Tibial artery (tissue), 4 donors: ENCODE measurements around the gene TMEM234.

Source experiments
- DNase-seq, 2 donors: peaks; one replicate each; pipeline ENCODE4 v3.0.0-alpha.2; 2019
- H3K27ac ChIP-seq, 2 donors: fragments of 200-600 bp; sonication (generic) in 1 of 2; 1 replicate in 1 of 2; 2 replicates in 1 of 2; pipeline ENCODE4 v1.5.1; 2018 to 2019; ENCODE audit warnings: mild to moderate bottlenecking in 1 of 2
- H3K27me3 ChIP-seq, 2 donors: fragments of 200-600 bp; sonication (generic) in 1 of 2; one replicate each; pipeline versions ENCODE4 v1.5.1 to v1.6.0; 2016 to 2019
- H3K36me3 ChIP-seq, 3 donors: fragments of 200-600 bp; sonication (generic) in 2 of 3; one replicate each; pipeline ENCODE4 v1.5.1; 2016 to 2019; ENCODE audit warnings: mild to moderate bottlenecking in 2 of 3
- H3K4me1 ChIP-seq, 4 donors: fragments of 200-600 bp; sonication (generic) in 2 of 4; 1 replicate in 3 of 4; 2 replicates in 1 of 4; pipeline ENCODE4 v1.5.1; 2016 to 2019
- H3K4me3 ChIP-seq, 2 donors: fragments of 200-600 bp; sonication (generic) in 1 of 2; 1 replicate in 1 of 2; 2 replicates in 1 of 2; pipeline ENCODE4 v1.5.1; 2018 to 2019; ENCODE audit warnings: mild to moderate bottlenecking in 2 of 2
- H3K9me3 ChIP-seq, 3 donors: fragments of 200-600 bp; sonication (generic) in 1 of 3; one replicate each; pipeline ENCODE4 v1.5.1; 2016 to 2019
- intact Hi-C: fragments of 100-400 bp; cut with DNase I; formaldehyde crosslinking; loops from one replicate; pipeline ENCODE4 v1.15.0; 2023; ENCODE audit warnings: low total_unique reads
- TF ChIP-seq, protein P1 (sequence below), 2 experiments: fragments of 200-600 bp in 1 of 2; fragments of 450-650 bp in 1 of 2; IDR thresholded peaks; one replicate each; pipeline ENCODE4 v1.5.1; 2017 to 2019; ENCODE audit warnings: antibody characterized with exemption in 2 of 2, mild to moderate bottlenecking in 1 of 2, moderate library complexity in 1 of 2

TMEM234 gene

GRCh38 chr1:32182060-32182459 lies 40.1 kb downstream of the TMEM234 start:
- no peaks in the 10 kb centered on the region for H3K9me3 ChIP-seq
- no peaks in the 10 kb centered on the region for H3K27me3 ChIP-seq
- H3K4me3 ChIP-seq = no peak overlapping the region
- peaks cover 14 to 55% (median 28%) of the 10 kb centered on the region in 3 donors for H3K36me3 ChIP-seq
- H3K27ac ChIP-seq = peak overlapping the region in 1 of 2 donors; percentile 90
- TF ChIP-seq, protein P1, sequence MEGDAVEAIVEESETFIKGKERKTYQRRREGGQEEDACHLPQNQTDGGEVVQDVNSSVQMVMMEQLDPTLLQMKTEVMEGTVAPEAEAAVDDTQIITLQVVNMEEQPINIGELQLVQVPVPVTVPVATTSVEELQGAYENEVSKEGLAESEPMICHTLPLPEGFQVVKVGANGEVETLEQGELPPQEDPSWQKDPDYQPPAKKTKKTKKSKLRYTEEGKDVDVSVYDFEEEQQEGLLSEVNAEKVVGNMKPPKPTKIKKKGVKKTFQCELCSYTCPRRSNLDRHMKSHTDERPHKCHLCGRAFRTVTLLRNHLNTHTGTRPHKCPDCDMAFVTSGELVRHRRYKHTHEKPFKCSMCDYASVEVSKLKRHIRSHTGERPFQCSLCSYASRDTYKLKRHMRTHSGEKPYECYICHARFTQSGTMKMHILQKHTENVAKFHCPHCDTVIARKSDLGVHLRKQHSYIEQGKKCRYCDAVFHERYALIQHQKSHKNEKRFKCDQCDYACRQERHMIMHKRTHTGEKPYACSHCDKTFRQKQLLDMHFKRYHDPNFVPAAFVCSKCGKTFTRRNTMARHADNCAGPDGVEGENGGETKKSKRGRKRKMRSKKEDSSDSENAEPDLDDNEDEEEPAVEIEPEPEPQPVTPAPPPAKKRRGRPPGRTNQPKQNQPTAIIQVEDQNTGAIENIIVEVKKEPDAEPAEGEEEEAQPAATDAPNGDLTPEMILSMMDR (IDR thresholded peaks at IDR 0.05) = no peak
- no peak for DNase-seq
- H3K4me1 ChIP-seq = peaks cover 0 to 60% (median 42%) of the 10 kb centered on the region in 4 donors
- intact Hi-C loops = loop anchor here (10.0 kb wide), 1 partner anchor 53 kb away; no protein-coding TSS in a partner anchor

DNA sequence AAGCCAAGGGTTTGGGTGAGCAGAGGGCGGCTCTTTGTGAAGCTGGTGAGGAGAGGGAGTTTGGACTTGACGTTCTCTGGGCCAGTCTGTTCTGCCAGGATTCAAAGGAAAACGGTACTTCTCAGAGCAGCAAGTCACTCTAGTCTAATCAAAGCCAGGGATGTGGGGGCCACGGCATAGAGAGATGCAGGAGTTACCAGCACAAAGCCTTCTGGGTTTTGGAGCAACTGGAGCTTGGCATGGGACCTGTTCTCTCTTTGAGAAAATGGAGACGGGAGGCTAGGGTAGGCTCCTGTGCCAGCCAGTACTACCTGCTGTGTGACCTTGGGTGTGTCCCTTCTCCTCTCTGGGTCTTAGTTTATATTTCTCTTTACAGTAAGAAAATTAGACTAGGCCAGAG lies 40.6 kb downstream of the TMEM234 start:
- intact Hi-C loops = loop anchor here (10.0 kb wide), 1 partner anchor 53 kb away; no protein-coding TSS in a partner anchor
- Histone ChIP-seq H3K4me1 (peaks cover 0 to 60% (median 42%) of the 10 kb centered on the region in 4 donors), H3K9me3 (no peaks in the 10 kb centered on the region), H3K36me3 (peaks cover 14 to 52% (median 23%) of the 10 kb centered on the region in 3 donors), H3K27me3 (no peaks in the 10 kb centered on the region), H3K4me3 (peak overlapping the region in 1 of 2 donors; percentile 81), H3K27ac (peak overlapping the region in 1 of 2 donors; percentile 90)
- TF ChIP-seq, protein P1 (IDR thresholded peaks at IDR 0.05) = no peak
- DNase-seq = no peak

- intact Hi-C loops = loop anchor here (10.0 kb wide), 1 partner anchor 54 kb away; no protein-coding TSS in a partner anchor
- peak overlapping the region; percentile 64 to 81 for H3K4me3 ChIP-seq
- peaks cover 14 to 47% (median 18%) of the 10 kb centered on the region in 3 donors for H3K36me3 ChIP-seq
- peak overlapping the region; percentile 90 to 93 for H3K27ac ChIP-seq
- no peaks in the 10 kb centered on the region for H3K27me3 ChIP-seq
- DNase-seq = peak in 1 of 2 donors; percentile 61
- TF ChIP-seq, protein P1 (IDR thresholded peaks at IDR 0.05) = no peak
- H3K4me1 ChIP-seq = peaks cover 0 to 57% (median 42%) of the 10 kb centered on the region in 4 donors
- no peaks in the 10 kb centered on the region for H3K9me3 ChIP-seq
Observed at GRCh38 chr1:32181065-32181464, 41.1 kb downstream of the TMEM234 start.

DNA sequence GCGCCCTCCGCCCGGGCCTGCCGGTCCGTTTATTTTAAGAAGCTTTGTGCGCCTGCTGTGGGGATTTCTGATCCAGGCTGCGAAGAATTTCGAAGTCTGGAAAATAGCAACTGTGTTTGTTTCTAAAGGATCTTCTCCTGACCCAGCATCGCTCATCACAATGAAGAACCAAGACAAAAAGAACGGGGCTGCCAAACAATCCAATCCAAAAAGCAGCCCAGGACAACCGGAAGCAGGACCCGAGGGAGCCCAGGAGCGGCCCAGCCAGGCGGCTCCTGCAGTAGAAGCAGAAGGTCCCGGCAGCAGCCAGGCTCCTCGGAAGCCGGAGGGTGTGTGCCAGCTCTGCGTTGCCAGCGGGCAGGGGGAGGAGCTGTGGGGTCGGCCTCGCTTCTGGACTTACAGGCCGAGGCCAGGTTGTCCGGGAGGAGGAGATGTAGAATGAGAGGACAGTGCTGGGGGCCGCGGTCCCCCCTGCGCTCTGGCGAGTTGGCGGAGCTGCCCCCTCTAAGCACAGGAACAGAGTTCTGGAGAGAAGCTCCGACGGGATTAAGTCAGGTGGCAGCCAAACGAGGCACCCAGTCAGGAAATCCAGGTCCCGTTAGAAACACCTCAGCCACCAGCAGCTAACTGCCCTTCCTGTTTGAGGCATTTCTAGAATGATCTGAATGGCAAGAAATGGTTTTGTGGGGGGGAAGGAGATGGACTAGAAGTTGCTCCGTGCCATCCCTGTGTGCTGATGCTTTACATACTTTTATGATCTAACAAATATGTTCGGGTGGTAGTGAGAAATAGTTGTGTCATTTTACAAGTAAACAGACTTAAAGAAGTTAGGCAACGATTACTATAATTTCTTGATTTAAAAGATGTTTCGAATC lies 41.7 kb downstream of the TMEM234 start:
- Histone ChIP-seq H3K27ac (peak overlapping the region; percentile 90 to 93), H3K27me3 (no peaks in the 10 kb centered on the region), H3K4me1 (peaks cover 0 to 53% (median 42%) of the 10 kb centered on the region in 4 donors), H3K4me3 (peak overlapping the region; percentile 64 to 81), H3K36me3 (peaks cover 13 to 40% (median 14%) of the 10 kb centered on the region in 3 donors), H3K9me3 (no peaks in the 10 kb centered on the region)
- TF ChIP-seq, protein P1 (IDR thresholded peaks at IDR 0.05) = no peak
- intact Hi-C loops = loop anchor here (10.0 kb wide), 1 partner anchor 54 kb away; no protein-coding TSS in a partner anchor
- DNase-seq = peak; percentile 49 to 79

- H3K27me3 ChIP-seq = no peaks in the 10 kb centered on the region
- intact Hi-C loops = loop anchor here (10.0 kb wide), 1 partner anchor 55 kb away; no protein-coding TSS in a partner anchor
- peak within 1 kb of the TSS; percentile 64 to 81 for H3K4me3 ChIP-seq
- peak within 1 kb of the TSS; percentile 90 to 93 for H3K27ac ChIP-seq
- peaks cover 11 to 34% (median 12%) of the 10 kb centered on the region in 3 donors for H3K36me3 ChIP-seq
- H3K9me3 ChIP-seq = no peaks in the 10 kb centered on the region
- DNase-seq = peak; percentile 96 to 97
- H3K4me1 ChIP-seq = peaks cover 0 to 49% (median 38%) of the 10 kb centered on the region in 4 donors
- TF ChIP-seq, protein P1 (IDR thresholded peaks at IDR 0.05) = no peak
Observed at GRCh38 chr1:32179443-32180185, 42.5 kb downstream of the TMEM234 start, which contains the start of gene TXLNA. Gene TXLNA, plus strand, starts transcription at chr1:32179675. Its CDS starts 671 bp downstream, at chr1:32180346.
